Endodermal cell (in vitro differentiated cells): ENCODE data around the gene ITGAD. TPM values are rescaled to one million over a fixed set of nuclear protein-coding genes. Genes with fewer than 3 reads are reported as not detected.

Experiments
- DNase-seq: peaks from one replicate; pipeline ENCODE4 v3.0.0-alpha.2; 2017
- H3K27ac ChIP-seq: 2 replicates; pipeline ENCODE4 v1.5.1; 2013; ENCODE audit warnings: mild to moderate bottlenecking, low read depth, low read length, moderate library complexity
- H3K27me3 ChIP-seq: 2 replicates; pipeline ENCODE4 v1.6.1; 2013; ENCODE audit warnings: mild to moderate bottlenecking, low read length, moderate library complexity; ENCODE audit not compliant: insufficient read depth, control insufficient read depth, poor library complexity, severe bottlenecking
- H3K36me3 ChIP-seq: 2 replicates; pipeline ENCODE4 v1.7.0; 2013; ENCODE audit warnings: mild to moderate bottlenecking, low read length, moderate library complexity; ENCODE audit not compliant: control insufficient read depth, insufficient read depth
- H3K4me1 ChIP-seq: one replicate; pipeline ENCODE4 v1.7.0; 2013; ENCODE audit warnings: low read length; ENCODE audit not compliant: control insufficient read depth, insufficient read depth
- H3K4me3 ChIP-seq: 2 replicates; pipeline ENCODE4 v1.5.1; 2013; ENCODE audit warnings: mild to moderate bottlenecking, low read length, moderate library complexity
- H3K9ac ChIP-seq: 2 replicates; pipeline ENCODE4 v1.6.1; 2013; ENCODE audit warnings: mild to moderate bottlenecking, low read length, moderate library complexity; ENCODE audit not compliant: poor library complexity, severe bottlenecking; ENCODE audit errors: extremely low read depth
- H3K9me3 ChIP-seq: 2 replicates; pipeline ENCODE4 v1.6.1; 2013; ENCODE audit warnings: mild to moderate bottlenecking, low read length, moderate library complexity; ENCODE audit not compliant: control insufficient read depth
- H3K27ac Mint-ChIP-seq: 2 replicates; pipeline ENCODE4 v1.8.0; 2020; ENCODE audit warnings: mixed read lengths
- H3K27me3 Mint-ChIP-seq: 2 replicates; pipeline ENCODE4 v1.8.0; 2021; ENCODE audit warnings: mild to moderate bottlenecking, mixed read lengths; ENCODE audit not compliant: insufficient read depth
- H3K36me3 Mint-ChIP-seq: 2 replicates; pipeline ENCODE4 v1.8.0; 2020; ENCODE audit warnings: low read depth, mixed read lengths
- H3K4me1 Mint-ChIP-seq: 2 replicates; pipeline ENCODE4 v1.8.0; 2020; ENCODE audit warnings: mixed read lengths
- H3K4me3 Mint-ChIP-seq: 2 replicates; pipeline ENCODE4 v1.8.0; 2020; ENCODE audit warnings: mild to moderate bottlenecking, moderate library complexity, mixed read lengths
- H3K9me3 Mint-ChIP-seq: 2 replicates; pipeline ENCODE4 v1.8.0; 2020; ENCODE audit warnings: mild to moderate bottlenecking, mixed read lengths
- WGBS, 2 experiments: methylation state at CpG; one replicate each; pipeline versions ENCODE4 v1.1.5 to v1.1.7; 2013; ENCODE audit warnings: missing lambda C conversion rate in 2 of 2, mixed read lengths in 1 of 2; ENCODE audit not compliant: insufficient coverage in 1 of 2, insufficient read length in 1 of 2; 5-methylcytosine and 5-hydroxymethylcytosine counted together
- total RNA-seq, 2 donors: library from RNA; stranded (reverse); fragmentation: NEBNext Ultra II Directional in 1 of 2; extraction: Animal tissue kit (Norgen Biotek cat#: 25700) in 1 of 2; gene quantifications; 2 replicates in 1 of 2; 3 replicates in 1 of 2; pipeline ENCODE4 v1.2.1, GENCODE V29; 2021
- TF ChIP-seq, protein P1 (sequence below): fragments of 200-600 bp; sonication (generic); conservative IDR thresholded peaks from 2 replicates; pipeline ENCODE4 v1.5.0; 2021; ENCODE audit warnings: antibody characterized with exemption, mild to moderate bottlenecking

ITGAD gene
- total RNA-seq, 2 donors from 2014 or later: not detected

DNA sequence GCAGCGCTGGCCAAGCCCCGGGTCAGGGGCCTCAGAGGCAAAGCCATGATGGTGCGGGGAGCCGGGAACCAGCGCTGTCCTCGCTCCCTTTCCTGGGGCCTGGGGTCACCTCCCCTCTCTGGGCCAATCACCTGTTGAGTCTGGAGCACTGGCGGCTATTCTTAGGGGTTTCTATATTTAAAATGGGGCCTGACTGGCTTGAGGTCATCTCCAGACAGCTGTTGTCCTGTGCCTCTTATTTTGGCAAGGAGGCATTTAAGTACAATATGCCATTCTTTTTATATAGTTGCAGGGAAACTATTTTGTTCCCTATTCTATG is 35.1 kb downstream of the ITGAD start, which contains the start of gene COX6A2:
Gene COX6A2 (minus strand): TSS at position 82 of the 319 bp plus-strand sequence. CDS start 35 bp downstream, at position 47.
- 97% methylated on average over 7 of the region's 7 CpGs; no CpG with 5 or more reads in 1 of the 2 experiments for WGBS, 2 experiments
- TF ChIP-seq, protein P1, sequence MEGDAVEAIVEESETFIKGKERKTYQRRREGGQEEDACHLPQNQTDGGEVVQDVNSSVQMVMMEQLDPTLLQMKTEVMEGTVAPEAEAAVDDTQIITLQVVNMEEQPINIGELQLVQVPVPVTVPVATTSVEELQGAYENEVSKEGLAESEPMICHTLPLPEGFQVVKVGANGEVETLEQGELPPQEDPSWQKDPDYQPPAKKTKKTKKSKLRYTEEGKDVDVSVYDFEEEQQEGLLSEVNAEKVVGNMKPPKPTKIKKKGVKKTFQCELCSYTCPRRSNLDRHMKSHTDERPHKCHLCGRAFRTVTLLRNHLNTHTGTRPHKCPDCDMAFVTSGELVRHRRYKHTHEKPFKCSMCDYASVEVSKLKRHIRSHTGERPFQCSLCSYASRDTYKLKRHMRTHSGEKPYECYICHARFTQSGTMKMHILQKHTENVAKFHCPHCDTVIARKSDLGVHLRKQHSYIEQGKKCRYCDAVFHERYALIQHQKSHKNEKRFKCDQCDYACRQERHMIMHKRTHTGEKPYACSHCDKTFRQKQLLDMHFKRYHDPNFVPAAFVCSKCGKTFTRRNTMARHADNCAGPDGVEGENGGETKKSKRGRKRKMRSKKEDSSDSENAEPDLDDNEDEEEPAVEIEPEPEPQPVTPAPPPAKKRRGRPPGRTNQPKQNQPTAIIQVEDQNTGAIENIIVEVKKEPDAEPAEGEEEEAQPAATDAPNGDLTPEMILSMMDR: no peak
- H3K4me1 Mint-ChIP-seq: no peaks in the 10 kb centered on the region
- Histone ChIP-seq H3K36me3 (no peaks in the 10 kb centered on the region), H3K9ac (no peak within 1 kb of the TSS), H3K9me3 (no peaks in the 10 kb centered on the region), H3K27ac (no peak within 1 kb of the TSS), H3K27me3 (no peaks in the 10 kb centered on the region), H3K4me3 (no peak within 1 kb of the TSS), H3K4me1 (peaks cover 4% of the 10 kb centered on the region)
- no peak within 1 kb of the TSS for H3K27ac Mint-ChIP-seq
- H3K4me3 Mint-ChIP-seq: no peak within 1 kb of the TSS
- no peaks in the 10 kb centered on the region for H3K36me3 Mint-ChIP-seq
- no peak for DNase-seq
- peaks cover 58% of the 10 kb centered on the region for H3K27me3 Mint-ChIP-seq
- peaks cover 4% of the 10 kb centered on the region for H3K9me3 Mint-ChIP-seq

DNA sequence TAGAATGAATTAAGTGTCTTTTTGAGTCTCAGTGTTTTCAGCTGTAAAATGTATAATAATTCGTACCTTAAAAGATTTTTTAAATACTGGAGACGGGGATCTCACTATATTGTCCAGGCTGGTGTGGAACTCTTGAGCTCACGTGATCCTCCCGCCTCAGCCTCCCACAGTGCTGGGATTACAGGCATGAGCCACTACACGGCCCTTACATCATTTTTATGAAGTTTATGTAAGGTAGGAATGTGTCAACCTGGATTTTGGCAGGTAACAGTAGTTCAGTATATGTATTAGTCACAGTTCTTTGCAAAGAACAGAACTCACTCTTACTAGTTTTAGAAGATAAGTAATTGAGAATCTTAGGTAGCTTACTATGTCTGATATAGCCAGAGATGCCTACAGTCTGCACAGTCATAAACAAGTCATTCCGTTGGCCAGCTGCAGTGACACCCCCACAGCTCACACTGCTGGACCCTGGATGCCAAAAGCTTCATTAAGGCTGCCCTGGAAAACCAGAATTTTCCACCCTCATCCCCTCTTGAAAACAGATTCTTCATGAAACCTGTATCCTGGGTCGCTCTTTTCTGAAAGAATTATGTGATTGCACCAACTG is 35.6 kb downstream of the ITGAD start:
- H3K36me3 ChIP-seq: no peaks in the 10 kb centered on the region
- H3K9ac ChIP-seq: no peak overlapping the region
- TF ChIP-seq, protein P1: no peak
- no peaks in the 10 kb centered on the region for H3K9me3 ChIP-seq
- Mint-ChIP-seq H3K36me3 (no peaks in the 10 kb centered on the region), H3K9me3 (peaks cover 4% of the 10 kb centered on the region), H3K4me3 (no peak overlapping the region), H3K27me3 (peaks cover 53% of the 10 kb centered on the region), H3K27ac (no peak overlapping the region), H3K4me1 (no peaks in the 10 kb centered on the region)
- 94 to 95% methylated on average over 5 to 7 of the region's 7 CpGs for WGBS, 2 experiments
- no peak overlapping the region for H3K27ac ChIP-seq
- no peak overlapping the region for H3K4me3 ChIP-seq
- H3K4me1 ChIP-seq: peaks cover 4% of the 10 kb centered on the region
- H3K27me3 ChIP-seq: no peaks in the 10 kb centered on the region
- DNase-seq: no peak

DNA sequence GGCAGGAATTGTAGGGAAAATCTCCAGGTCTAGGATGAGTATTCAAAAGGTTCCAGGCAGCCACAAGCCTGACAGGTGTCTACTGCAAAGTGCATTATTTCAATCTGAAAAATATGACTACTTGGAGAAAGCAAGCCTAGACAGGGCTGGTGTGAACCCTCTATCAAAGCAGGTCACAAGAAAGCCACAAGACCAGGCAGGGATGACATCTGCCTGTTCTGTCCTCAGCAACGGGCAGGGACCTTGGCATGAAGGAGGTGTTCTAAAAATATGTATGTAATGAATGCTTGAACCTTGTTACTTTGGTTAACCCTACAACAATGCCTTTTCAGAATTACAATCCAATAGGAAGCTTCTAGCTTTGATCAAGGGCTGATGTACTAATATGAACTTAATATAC is 36.2 kb downstream of the ITGAD start:
- DNase-seq: no peak
- no peak overlapping the region for H3K4me3 Mint-ChIP-seq
- H3K4me1 Mint-ChIP-seq: no peaks in the 10 kb centered on the region
- no peaks in the 10 kb centered on the region for H3K36me3 Mint-ChIP-seq
- TF ChIP-seq, protein P1: no peak
- H3K27me3 Mint-ChIP-seq: peaks cover 50% of the 10 kb centered on the region
- H3K27ac Mint-ChIP-seq: no peak overlapping the region
- no peak overlapping the region for H3K9ac ChIP-seq
- H3K9me3 Mint-ChIP-seq: peaks cover 4% of the 10 kb centered on the region
- H3K27ac ChIP-seq: no peak overlapping the region
- WGBS, 2 experiments: 100% methylated on average over 1 of the region's 1 CpG; no CpG with 5 or more reads in 1 of the 2 experiments
- H3K4me1 ChIP-seq: peaks cover 4% of the 10 kb centered on the region
- H3K9me3 ChIP-seq: no peaks in the 10 kb centered on the region
- no peaks in the 10 kb centered on the region for H3K36me3 ChIP-seq
- no peak overlapping the region for H3K4me3 ChIP-seq
- H3K27me3 ChIP-seq: no peaks in the 10 kb centered on the region
